Progenitor cell of endocrine pancreas (in vitro differentiated cells): ENCODE data around the gene MCM5. TPM values are rescaled to one million over a fixed set of nuclear protein-coding genes. Genes with fewer than 3 reads are reported as not detected.
"Not testable (repeated sequence)": the region's sequence is repeated elsewhere in the genome, so short reads cannot be mapped to it uniquely, and the experiment has no call there.

Source experiments
- DNase-seq: peaks from one replicate; pipeline ENCODE4 v3.0.0; 2021; ENCODE audit warnings: low spot score; ENCODE audit not compliant: unreplicated experiment
- H3K27ac Mint-ChIP-seq: 2 replicates; pipeline ENCODE4 v1.8.0; 2021; ENCODE audit warnings: mild to moderate bottlenecking, moderate library complexity, mixed read lengths
- H3K27me3 Mint-ChIP-seq: 2 replicates; pipeline ENCODE4 v1.8.0; 2021; ENCODE audit warnings: mixed read lengths
- H3K36me3 Mint-ChIP-seq: 2 replicates; pipeline ENCODE4 v1.8.0; 2022; ENCODE audit warnings: mixed read lengths; ENCODE audit not compliant: insufficient read depth
- H3K4me1 Mint-ChIP-seq: 2 replicates; pipeline ENCODE4 v1.8.0; 2021; ENCODE audit warnings: low read depth, mixed read lengths
- H3K4me3 Mint-ChIP-seq: 2 replicates; pipeline ENCODE4 v1.8.0; 2021; ENCODE audit warnings: low read depth, mild to moderate bottlenecking, moderate library complexity, mixed read lengths
- H3K9me3 Mint-ChIP-seq: 2 replicates; pipeline ENCODE4 v1.8.0; 2021; ENCODE audit warnings: low read depth, mixed read lengths
- total RNA-seq: library from RNA; stranded (reverse); gene quantifications from 2 replicates; pipeline ENCODE4 v1.2.1, GENCODE V29; 2021
- TF ChIP-seq, protein P1 (sequence below): fragments of 200-600 bp; sonication (generic); IDR thresholded peaks from one replicate; pipeline ENCODE4 v1.5.0; 2021; ENCODE audit warnings: antibody characterized with exemption, mild to moderate bottlenecking; ENCODE audit not compliant: unreplicated experiment

Gene MCM5
- total RNA-seq, 1 donor from 2014 or later: 92.8 TPM

DNA sequence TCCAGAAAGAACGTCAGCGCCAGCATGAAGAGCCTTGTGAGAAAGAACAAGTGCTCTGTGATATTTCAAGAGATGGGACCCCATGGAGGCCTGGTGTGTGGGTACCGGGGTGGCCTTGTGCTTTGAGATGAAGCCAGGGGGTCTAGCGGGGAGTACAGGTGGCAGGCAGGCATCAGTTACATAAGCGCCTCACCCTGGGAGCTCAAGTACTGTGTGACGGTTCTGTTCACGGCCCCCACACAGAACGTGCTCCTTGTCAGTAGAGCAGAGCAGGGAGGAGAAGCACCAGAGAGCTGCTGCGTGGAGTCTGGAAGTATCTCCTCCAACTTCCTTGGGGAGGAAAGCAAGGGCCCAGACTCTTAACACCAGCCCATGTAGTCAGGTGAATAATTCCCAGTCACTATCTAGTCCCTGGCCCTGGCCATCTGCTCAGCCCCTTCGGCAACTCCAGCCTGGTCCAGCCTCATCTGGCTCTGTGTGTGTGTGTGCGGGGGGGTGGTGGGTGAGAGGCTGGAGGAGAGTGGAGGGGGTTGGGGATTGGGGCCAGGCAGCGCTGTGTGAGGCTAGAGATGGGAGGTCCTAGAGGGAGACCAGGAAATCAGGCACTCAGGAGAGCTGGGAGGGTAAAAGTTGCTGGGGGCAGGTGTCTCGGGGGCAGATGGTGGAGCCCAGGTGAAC, 32.4 kb downstream of the MCM5 start:
- no peak overlapping the region for H3K27ac Mint-ChIP-seq
- no peaks in the 10 kb centered on the region for H3K27me3 Mint-ChIP-seq
- H3K4me3 Mint-ChIP-seq: no peak overlapping the region
- no peaks in the 10 kb centered on the region for H3K4me1 Mint-ChIP-seq
- H3K9me3 Mint-ChIP-seq: peaks cover 3% of the 10 kb centered on the region
- DNase-seq: no peak
- TF ChIP-seq, protein P1, sequence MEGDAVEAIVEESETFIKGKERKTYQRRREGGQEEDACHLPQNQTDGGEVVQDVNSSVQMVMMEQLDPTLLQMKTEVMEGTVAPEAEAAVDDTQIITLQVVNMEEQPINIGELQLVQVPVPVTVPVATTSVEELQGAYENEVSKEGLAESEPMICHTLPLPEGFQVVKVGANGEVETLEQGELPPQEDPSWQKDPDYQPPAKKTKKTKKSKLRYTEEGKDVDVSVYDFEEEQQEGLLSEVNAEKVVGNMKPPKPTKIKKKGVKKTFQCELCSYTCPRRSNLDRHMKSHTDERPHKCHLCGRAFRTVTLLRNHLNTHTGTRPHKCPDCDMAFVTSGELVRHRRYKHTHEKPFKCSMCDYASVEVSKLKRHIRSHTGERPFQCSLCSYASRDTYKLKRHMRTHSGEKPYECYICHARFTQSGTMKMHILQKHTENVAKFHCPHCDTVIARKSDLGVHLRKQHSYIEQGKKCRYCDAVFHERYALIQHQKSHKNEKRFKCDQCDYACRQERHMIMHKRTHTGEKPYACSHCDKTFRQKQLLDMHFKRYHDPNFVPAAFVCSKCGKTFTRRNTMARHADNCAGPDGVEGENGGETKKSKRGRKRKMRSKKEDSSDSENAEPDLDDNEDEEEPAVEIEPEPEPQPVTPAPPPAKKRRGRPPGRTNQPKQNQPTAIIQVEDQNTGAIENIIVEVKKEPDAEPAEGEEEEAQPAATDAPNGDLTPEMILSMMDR: no peak
- H3K36me3 Mint-ChIP-seq: peaks cover 18% of the 10 kb centered on the region

DNA sequence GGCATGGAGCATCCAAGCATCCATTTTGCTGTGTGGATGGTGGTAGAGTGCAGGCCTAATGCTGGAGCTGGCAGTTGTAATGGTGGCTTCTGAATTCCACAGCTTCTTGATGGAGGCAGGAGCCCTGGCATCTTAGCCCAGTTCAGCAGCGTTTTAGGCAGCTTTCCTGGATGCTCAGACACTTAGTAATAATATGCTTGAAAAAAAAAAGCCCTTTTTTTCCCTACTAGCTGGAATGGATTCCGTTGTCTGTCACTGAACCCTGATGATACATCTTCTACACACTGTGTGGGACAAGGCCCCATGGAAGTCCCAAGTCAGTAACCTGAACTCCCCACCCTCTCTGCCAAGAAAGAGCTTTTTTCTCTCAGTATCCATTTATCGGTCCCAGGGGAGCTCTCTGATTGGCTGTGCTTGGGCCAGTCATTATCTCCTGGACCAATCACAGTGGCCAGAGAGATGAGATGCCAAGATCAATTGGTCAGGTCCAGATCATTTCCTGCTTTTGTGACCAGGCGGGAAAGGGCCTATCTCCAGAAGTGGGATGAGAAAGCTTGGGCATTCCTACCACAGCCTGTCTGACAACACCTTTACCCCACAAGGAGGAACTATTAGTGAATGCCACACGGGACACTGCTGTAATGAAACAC, 34.2 kb downstream of the MCM5 start:
- DNase-seq: no peak
- no peaks in the 10 kb centered on the region for H3K4me1 Mint-ChIP-seq
- H3K36me3 Mint-ChIP-seq: peaks cover 18% of the 10 kb centered on the region
- H3K27me3 Mint-ChIP-seq: no peaks in the 10 kb centered on the region
- peaks cover 3% of the 10 kb centered on the region for H3K9me3 Mint-ChIP-seq
- TF ChIP-seq, protein P1: no peak
- no peak overlapping the region for H3K4me3 Mint-ChIP-seq
- no peak overlapping the region for H3K27ac Mint-ChIP-seq

DNA sequence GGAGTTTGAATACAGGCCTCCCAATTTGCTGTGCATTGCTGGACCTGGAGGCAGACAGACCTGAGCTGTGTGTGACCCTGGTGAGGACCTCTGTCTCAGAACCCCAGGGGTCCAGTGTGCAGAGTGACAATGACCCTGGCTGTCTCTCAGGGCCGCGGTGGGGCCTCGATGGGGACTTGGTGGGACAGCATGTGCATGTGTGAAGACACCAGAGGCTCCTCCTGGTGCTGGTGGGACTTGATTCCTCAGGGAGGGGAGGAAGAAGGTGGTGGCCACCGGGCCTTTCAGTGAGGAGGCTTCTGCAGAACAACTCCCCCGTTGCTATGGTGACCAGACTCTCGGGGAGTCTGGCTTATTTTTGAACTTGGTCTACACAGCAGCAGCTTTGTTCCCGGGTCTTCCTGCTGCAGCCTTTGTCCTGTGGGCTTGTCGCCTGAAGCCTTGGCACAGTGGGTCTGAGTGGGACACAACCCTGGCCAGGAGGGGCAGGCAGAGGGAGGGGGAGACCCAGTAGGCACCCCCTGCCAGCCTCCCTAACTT, 35.3 kb downstream of the MCM5 start:
- Mint-ChIP-seq H3K36me3 (peaks cover 19% of the 10 kb centered on the region), H3K4me3 (no peak overlapping the region), H3K27me3 (no peaks in the 10 kb centered on the region), H3K9me3 (peaks cover 3% of the 10 kb centered on the region), H3K27ac (peak overlapping the region; percentile 84), H3K4me1 (no peaks in the 10 kb centered on the region)
- no peak for DNase-seq
- TF ChIP-seq, protein P1: no peak

DNA sequence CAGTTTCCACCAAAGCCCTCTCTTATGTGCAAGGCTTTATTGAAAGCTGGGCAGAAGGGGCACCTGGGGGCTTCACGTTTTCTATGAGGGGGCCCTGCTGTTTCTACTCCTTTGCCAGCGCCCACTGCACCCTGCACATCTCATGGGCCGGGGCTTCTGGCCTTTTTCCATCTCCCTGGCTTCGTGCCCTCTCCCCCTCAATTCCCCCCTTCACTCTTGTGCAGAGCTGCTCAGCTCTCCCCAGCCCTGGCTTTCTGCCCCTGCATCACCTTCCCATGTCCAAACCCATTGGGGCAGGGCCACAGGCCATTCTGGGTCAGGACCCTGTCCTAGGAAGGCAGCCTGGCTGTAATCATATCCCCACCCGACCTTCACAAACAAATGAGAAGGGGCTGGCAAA, 36.5 kb downstream of the MCM5 start:
- Mint-ChIP-seq H3K4me1 (no peaks in the 10 kb centered on the region), H3K36me3 (peaks cover 19% of the 10 kb centered on the region), H3K9me3 (peaks cover 3% of the 10 kb centered on the region), H3K4me3 (no peak overlapping the region), H3K27ac (peak overlapping the region; percentile 4), H3K27me3 (no peaks in the 10 kb centered on the region)
- no peak for DNase-seq
- TF ChIP-seq, protein P1: no peak

DNA sequence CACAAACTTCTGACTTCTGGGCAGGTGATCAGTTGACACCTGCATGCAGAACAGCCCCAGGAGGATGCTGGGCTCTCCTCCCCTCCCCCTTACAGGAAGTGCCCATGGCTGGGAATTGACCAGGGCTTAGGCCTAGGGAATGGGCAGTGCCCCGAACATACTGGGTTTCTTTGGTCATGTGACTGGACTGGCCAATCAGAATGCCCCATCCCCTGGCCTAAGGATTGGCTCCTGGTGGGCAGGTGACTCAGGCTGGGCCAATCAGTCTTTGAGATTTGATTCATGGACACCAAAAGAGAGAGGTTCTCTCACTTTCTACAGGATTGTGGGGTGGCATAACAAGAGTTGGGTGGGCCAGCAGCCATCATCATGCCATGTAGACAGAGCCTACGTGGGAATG, 37.1 kb downstream of the MCM5 start:
- H3K27ac Mint-ChIP-seq: no peak overlapping the region
- H3K27me3 Mint-ChIP-seq: no peaks in the 10 kb centered on the region
- DNase-seq: no peak
- TF ChIP-seq, protein P1: no peak
- H3K4me1 Mint-ChIP-seq: no peaks in the 10 kb centered on the region
- peaks cover 3% of the 10 kb centered on the region for H3K9me3 Mint-ChIP-seq
- no peak overlapping the region for H3K4me3 Mint-ChIP-seq
- H3K36me3 Mint-ChIP-seq: peaks cover 16% of the 10 kb centered on the region

DNA sequence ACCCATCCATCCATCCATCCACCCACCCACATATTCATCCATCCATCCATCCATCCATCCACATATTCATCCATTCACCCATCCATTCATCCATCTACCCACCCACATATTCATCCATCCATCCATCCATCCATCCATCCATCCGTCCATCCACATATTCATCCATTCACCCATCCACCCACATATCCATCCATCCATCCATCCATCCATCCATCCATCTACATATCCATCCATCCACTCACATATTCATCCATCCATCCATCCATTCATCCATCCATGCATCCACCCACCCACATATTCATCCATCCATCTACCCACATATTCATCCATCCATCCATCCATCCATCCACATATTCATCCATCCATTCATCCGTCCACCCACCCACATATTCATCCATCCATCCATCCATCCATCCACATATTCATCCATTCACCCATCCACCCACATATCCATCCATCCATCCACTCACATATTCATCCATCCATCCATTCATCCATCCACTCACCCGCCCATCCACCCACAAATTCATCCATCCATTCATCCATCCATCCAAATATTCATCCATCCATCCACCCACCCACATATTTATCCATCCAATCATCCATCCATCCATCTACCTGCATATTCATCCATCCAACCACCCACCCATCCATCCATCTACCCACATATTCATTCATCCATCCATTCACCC, 38.9 kb downstream of the MCM5 start:
- H3K36me3 Mint-ChIP-seq, DNase-seq, H3K4me3 Mint-ChIP-seq, H3K4me1 Mint-ChIP-seq, H3K27ac Mint-ChIP-seq, H3K27me3 Mint-ChIP-seq, H3K9me3 Mint-ChIP-seq: not testable (repeated sequence)
